Stimulated activated CD8-positive, alpha-beta memory T cell treated with anti-CD3 and anti-CD28 coated beads, Interleukin-2, amount 100 ng/mL, for 48 hours (primary cell): ENCODE measurements around the gene MDH1.
A peak's percentile ranks its signal among the peaks of the same experiment; 100 is the strongest.
"Not testable (repeated sequence)": the region's sequence is repeated elsewhere in the genome, so short reads cannot be mapped to it uniquely, and the experiment has no call there.

Experiments used
- DNase-seq, 2 donors: peaks; one replicate each; pipeline ENCODE4 v3.0.0-alpha.2; 2020; ENCODE audit warnings: low read depth in 2 of 2

The MDH1 gene

GRCh38 chr2:63588385-63589147 lies at the start of gene MDH1, which contains the start of gene WDPCP:
Gene MDH1, plus strand, starts transcription at chr2:63588963. Its CDS starts 81 bp downstream, at chr2:63589044.
Gene WDPCP, minus strand, starts transcription at chr2:63588477. Its CDS starts 206 bp downstream, at chr2:63588271.
- DNase-seq = peak; percentile 81 to 85

GRCh38 chr2:63539416-63540162 lies 49.2 kb upstream of the MDH1 start:
- no peak for DNase-seq

- no peak for DNase-seq
Observed at GRCh38 chr2:63544017-63544627, 44.6 kb upstream of the MDH1 start.

GRCh38 chr2:63545023-63545422 lies 43.7 kb upstream of the MDH1 start:
- no peak for DNase-seq

GRCh38 chr2:63553049-63553448 lies 35.7 kb upstream of the MDH1 start:
- DNase-seq = no peak

- DNase-seq = no peak
Observed at GRCh38 chr2:63555299-63555698, 33.5 kb upstream of the MDH1 start.

GRCh38 chr2:63555931-63556330 lies 32.8 kb upstream of the MDH1 start:
- DNase-seq = no peak

- not testable (repeated sequence) for DNase-seq
Observed at GRCh38 chr2:63557819-63558218, 30.9 kb upstream of the MDH1 start.

- DNase-seq = not testable (repeated sequence)
Observed at GRCh38 chr2:63558922-63559321, 29.8 kb upstream of the MDH1 start.

GRCh38 chr2:63562751-63563150 lies 26.0 kb upstream of the MDH1 start:
- DNase-seq = no peak

GRCh38 chr2:63569740-63570139 lies 19.0 kb upstream of the MDH1 start:
- no peak for DNase-seq

GRCh38 chr2:63571291-63571690 lies 17.5 kb upstream of the MDH1 start:
- DNase-seq = no peak

- no peak for DNase-seq
Observed at GRCh38 chr2:63572001-63572400, 16.8 kb upstream of the MDH1 start.

GRCh38 chr2:63573026-63573425 lies 15.7 kb upstream of the MDH1 start:
- DNase-seq = not testable (repeated sequence)

GRCh38 chr2:63573726-63574345 lies 14.9 kb upstream of the MDH1 start:
- DNase-seq = not testable (repeated sequence)

GRCh38 chr2:63576546-63576945 lies 12.2 kb upstream of the MDH1 start:
- DNase-seq = no peak

GRCh38 chr2:63578767-63579166 lies 10.0 kb upstream of the MDH1 start:
- no peak for DNase-seq

GRCh38 chr2:63580651-63581297 lies 8.0 kb upstream of the MDH1 start:
- DNase-seq = no peak

GRCh38 chr2:63581298-63581961 lies 7.3 kb upstream of the MDH1 start:
- no peak for DNase-seq

- DNase-seq = no peak
Observed at GRCh38 chr2:63582873-63583272, 5.9 kb upstream of the MDH1 start.

- no peak for DNase-seq
Observed at GRCh38 chr2:63587814-63588384, 864 bp upstream of the MDH1 start.
